Stimulated activated naive CD8-positive, alpha-beta T cell treated with anti-CD3 and anti-CD28 coated beads, Interleukin-15, Interleukin-2, amounts not matched to agents 100 U/mL and 50 U/mL, for 24 hours (primary cell): ENCODE results near the gene GPR35.

ENCODE experiments used
- ATAC-seq: fragments of 150-1000 bp; cut with Tn5 transposase; one replicate; pipeline ENCODE4 v1.10.0; 2021
- DNase-seq: peaks from one replicate; pipeline ENCODE4 v3.0.0; 2021

The GPR35 gene

DNA sequence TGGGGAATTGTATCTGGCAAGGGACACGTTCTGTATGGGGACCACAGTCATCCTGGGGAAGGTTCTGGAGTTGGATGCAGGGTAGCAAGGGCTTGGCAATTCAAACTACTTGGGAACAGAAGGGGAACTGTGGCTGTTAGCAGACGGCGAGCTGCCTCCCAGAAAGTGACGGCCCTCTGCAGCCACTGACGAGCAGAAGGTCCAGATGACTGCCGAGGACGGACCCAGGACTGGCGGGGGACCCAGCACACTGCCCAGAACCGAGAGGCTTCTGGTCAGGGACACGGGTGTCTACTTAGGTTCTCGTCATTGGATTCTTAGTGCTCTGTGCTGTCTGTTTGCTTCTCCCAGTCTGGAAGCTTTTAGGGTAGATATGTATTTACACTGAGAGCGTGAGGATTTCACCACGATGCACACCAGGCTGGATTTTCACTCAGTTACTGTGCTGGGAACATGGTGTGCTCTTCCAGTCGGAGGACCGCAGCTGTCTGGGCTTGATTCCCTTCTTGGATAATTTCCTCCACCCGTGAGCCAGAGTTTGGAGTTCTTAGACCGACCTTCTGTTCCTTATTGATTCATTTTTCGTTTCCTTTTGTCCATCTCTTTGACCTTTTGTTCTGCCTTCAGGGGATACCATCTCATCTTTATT lies 13.4 kb downstream of the GPR35 start:
- ATAC-seq: no peak

DNA sequence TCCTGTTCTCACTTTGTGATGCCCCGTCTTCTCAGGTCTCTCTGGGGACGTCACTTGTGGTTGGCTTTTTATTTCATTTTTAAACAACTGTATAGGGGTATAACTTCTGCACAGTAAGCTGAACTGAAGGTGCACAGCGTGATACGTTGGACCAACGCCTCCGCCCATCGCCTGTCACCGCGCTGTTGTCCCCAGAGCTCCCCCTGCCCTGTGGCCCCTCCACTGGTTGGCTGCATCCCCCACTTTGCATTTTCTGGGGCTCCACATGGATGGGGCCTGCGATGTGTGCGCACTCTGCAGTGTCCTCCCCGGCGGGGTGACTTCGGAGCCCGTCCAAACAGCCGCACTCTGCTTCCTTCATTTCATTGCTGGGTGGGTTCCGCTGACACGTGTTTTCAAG lies 14.3 kb downstream of the GPR35 start:
- DNase-seq (no peak), ATAC-seq (no peak)

More for the DNA sequence above, 13.4 kb downstream of the GPR35 start:
- no peak for DNase-seq

DNA sequence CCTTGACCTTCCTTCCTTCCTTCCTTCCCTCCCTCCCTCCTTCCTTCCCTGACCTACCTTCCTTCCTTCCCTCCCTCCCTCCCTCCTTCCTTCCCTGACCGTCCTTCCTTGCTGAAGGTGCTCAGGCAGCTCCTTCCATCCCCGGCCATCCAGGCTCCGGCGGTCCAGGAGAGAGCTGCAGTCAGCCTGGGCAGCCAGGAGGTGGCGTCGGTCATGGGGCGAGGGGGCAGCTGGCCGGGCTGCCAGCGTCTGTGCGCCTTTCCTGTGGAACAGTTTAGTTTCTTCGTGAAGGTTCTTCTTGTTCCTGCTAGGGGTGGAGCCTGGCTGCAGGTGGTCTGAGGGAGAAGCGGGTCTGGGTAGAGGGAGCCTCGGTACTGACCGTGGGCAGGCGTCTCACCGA lies 15.7 kb downstream of the GPR35 start:
- no peak for ATAC-seq

DNA sequence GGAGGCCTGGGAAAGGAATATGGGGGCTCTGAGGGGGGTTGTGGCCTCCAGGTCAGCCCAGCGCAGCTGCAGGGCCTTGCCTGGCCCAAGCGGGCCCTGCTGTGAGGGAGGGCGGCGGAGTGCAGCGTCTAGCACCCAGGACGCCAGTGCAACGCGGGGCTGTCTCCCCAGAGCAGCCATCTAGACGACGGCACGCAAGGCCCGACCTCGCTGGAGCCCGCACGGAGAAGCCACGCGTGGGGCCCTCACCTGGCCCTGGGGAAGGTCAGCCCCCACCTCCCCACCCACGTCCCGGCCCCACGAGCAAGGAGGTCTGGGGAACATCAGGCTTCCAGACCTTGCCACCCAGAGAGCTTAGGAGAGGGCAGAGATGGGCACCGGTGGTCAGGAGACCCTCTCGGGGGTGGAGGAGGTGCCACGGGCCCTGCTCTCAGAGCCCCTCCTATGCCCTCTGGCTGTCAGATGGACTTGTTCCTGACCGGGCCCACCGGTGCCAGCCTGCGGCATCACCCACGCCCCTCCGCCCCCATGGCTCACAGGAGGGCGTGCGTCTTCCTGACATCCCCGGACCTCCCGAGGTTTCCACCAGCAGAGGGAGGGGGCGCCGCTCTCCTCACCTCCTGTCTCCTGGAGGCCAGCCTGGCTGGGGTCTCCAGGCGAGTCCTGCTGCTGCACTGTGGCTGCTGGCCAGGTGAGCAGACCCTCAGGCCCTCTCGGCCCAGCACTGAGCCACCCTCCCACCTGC lies 17.0 kb downstream of the GPR35 start:
- peak; percentile 11 for ATAC-seq
- DNase-seq: no peak

More for the DNA sequence above, 15.7 kb downstream of the GPR35 start:
- peak; percentile 56 for DNase-seq

DNA sequence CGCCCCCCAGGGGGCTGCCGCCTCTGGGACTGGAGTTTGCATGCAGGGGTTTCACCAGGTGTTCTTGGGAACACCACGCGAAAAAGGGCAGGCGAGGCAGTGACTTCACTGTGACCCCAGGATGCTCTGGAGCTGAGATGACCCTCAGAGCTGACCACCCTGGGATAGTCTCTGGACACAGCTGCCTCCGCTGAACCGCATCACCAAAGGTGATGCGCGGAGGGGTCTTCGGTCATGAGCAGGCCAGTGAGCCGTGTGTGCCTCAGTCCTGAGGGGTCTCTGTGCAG lies 17.5 kb downstream of the GPR35 start:
- DNase-seq (no peak), ATAC-seq (no peak)

DNA sequence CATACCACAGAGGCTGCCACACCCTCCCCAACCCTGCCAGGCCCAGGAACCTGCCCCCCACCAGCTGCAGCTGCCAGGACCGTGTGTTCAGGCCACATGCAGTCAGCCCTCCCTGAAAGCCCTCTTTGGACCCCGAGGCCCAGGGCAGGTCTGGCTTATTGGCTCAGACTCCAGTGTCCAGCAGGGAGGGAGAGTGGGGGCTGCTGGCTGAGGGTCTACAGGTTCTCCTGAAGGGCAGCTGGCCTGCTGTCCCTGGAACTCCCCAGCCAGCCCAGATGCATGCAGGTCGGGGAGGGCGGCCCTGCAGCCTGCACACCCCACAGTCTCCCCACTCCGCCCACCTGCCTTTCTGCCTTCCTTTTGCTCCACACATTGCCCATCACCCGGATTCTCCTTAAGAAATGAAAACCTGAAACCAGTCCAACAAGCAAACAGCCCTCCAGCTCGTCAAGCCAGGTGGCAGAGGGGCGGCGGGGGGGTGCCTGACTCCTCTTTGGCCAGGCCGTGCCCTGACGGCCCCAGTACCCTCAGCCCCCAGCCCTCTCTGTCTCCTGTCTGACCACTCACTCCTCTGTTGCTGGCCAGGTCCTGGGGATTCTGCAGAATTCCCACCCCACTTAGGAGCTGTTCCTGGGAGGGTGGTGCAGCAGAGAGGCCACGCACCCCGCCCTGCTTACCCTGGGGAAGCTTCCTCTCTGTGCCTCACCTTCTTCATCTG lies 18.0 kb downstream of the GPR35 start:
- ATAC-seq (no peak), DNase-seq (no peak)

DNA sequence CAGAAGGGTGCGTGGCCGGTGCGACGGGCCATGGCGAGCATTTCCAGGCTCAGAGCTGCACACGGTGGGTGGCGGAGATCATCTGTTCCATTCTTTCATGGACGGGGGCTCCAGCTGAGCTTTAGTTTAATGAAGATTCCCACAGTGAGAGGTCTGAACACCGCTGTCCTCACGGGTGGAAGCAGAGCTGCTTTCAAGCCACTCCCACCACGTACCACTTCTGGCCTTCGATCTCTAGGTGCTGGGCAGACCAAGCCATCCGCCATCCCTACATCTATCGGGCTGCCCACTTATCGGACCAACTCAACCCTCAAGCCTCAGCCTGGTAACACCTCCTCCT lies 18.5 kb downstream of the GPR35 start:
- DNase-seq: no peak
- ATAC-seq: no peak

DNA sequence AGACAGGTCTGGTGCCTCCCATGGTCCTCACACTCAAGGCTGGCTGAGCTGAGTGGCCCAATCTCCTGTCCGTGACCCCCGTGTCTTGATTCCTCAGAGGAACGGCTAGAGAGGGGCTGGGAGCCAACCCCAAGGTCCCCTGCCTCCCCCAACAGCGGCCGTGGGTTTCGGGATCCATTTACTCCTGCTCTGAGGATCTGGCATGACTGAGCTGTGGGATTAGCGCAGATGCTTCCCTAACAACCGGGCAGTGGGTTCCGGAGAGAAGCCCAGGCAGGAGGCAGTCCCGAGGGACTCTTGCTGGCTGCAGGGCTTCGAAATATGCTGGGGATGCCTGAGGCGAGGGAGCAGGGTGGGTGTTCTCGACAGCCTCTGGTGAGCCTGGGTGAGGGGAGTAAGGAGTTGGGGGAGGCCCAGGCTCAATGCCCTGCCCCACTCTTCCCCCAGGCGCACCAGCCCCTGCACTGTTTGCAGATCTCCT lies 18.9 kb downstream of the GPR35 start:
- no peak for DNase-seq
- ATAC-seq: no peak

DNA sequence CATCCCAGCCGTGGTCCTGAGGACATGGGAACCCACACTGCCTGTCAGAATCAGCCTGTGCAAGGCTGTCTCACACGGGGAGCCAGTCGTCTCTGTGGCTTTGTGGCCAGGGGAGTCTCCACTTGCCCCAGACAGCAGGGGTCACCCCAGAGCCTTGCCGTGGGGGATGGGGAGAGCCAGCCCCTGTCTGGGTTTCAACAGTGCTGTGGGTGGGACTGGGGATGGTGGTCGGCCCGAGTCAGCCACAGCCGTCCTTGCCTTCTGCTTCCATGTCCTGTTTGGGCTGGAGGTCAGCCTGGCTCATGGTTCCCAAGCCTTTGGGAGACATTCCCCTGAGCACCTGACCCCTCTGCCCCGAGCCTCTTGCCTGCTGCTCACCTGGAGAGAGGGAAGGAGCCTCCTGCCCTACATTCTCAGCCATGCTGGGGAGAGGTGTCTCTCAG lies 19.6 kb downstream of the GPR35 start:
- no peak for DNase-seq
- no peak for ATAC-seq

DNA sequence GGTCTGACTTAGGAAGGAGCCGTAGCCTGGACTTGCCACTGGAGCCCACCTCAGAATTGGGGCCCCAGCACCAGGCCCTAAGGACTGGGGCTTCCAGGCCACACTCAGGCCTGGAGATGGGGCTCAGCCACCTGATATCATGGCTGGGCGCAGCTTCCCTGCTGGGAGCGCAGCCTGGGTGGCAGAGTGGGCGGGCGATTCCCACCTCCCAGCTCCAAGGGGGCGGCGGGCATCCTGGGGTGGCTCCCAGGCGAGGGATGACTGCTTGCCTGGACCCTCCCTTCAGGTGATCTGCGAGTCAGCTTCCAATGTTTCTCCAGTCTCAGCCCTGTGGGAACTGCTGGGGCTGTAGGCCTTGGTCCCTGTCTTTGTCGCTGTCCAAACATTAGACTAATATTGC lies 20.1 kb downstream of the GPR35 start:
- DNase-seq (no peak), ATAC-seq (no peak)

DNA sequence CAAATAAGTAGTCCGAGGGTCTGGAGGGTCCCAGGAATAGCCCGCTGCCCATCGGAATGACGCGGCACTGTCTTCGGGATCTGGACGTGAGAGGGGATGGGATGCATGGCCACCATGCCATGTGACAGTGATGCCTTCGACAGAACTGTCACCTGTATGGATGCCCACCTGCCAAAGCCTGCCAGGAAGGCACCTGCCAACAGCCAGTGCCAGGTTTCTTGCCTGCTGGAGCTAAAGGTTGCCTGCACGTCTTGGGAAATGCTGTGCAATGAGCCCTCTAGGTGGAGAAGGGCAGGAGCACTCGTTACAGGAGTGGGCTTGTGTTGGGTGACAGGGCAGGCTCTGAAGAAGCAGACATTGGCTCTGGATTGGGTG lies 20.5 kb downstream of the GPR35 start:
- no peak for DNase-seq

DNA sequence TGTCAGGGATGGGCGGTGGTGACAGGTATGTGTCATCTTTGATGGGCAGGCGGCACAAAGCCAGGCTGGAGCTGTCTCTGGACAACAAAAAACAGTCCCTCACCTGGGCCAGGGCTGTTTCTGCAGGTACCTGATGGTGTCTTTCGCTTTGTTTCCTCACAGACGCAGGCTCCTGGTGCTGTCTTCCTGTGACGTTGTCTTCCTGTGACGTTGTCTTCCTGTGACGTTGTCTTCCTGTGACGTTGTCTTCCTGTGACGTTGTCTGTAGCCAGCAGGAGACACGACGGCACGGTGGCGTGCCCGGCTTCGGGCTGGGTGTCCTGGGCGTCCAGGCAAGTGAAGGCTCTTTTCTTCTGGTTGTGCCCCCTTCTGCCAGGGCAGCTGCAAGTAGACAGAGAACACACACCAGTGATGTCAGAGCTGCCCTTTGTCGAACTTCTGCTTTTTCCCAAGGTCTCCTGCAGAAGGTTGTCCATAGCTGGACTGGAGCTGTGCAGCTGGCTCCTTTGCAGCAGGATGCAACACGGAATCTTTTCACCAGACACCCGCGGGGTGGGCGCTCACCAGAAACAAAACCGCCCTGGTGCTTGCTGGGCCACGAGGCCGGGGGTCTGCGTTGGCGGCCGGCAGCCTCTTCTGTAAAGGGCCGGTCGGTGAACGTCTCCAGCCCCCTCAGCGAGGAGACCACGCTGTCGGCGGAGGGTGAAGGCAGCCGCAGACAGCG lies 21.1 kb downstream of the GPR35 start:
- DNase-seq (no peak), ATAC-seq (no peak)

More for the DNA sequence above, 20.5 kb downstream of the GPR35 start:
- no peak for ATAC-seq

DNA sequence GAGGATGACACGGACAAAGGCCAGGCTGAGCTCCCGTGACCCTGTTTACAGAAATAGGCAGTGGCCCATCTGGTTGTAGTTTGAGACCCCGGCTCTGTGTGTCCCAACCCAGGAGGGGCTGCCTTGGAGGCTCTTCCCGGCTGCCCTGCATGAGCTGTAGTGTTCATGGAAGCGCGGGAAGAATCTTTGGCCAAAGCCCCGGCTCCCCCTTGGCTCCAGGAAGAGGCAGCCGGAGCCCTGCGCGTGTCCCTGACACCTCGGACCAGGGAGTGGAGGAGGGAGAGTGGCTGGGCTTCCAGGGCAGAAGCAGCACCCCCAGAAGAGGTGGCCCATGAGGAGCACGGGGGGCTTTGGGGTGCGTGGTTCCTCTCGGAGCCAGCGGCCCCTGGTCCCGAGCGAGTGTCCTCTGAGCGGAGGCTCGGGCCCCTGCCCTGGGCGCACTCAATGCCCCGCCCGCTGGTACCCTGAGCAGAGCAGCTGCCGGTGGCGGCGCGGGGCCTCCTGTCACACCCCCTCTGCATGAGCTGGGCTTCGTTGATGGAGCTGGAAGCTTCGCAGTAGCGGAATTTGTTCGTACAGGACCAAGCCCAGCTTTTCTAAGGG lies 21.7 kb downstream of the GPR35 start:
- ATAC-seq (no peak), DNase-seq (no peak)

DNA sequence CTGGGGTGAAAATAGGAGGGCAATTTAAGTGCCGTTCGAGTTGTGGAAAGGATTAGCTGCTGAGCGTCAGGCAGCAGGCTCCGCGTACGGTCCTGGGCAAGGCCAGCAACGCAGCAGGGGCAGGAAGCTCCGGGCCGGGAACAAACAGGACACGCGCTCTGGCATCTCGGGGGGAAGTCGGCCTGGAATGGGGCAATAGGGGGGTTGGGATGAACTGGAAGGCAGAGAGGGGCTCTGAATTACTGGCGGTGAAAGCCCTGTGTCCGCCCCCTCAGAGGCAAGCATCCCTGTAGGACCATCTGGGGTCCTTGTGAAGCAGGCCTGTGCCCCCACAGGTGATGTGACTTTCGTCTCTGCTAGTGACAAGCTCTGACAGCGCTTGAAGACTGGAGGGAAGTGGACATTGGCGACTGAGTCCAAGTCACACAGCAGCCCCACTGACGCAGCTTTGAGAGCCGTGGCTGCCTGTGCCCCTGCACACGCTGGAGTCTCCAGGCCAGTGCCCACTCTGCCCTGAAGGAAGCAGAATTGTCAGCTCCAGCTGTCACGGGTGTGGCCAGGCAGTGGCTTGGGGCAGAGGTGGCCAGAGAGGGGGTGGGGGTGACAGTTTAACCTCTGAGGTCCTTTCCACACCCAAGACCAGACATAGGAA lies 22.3 kb downstream of the GPR35 start:
- ATAC-seq (no peak), DNase-seq (no peak)

DNA sequence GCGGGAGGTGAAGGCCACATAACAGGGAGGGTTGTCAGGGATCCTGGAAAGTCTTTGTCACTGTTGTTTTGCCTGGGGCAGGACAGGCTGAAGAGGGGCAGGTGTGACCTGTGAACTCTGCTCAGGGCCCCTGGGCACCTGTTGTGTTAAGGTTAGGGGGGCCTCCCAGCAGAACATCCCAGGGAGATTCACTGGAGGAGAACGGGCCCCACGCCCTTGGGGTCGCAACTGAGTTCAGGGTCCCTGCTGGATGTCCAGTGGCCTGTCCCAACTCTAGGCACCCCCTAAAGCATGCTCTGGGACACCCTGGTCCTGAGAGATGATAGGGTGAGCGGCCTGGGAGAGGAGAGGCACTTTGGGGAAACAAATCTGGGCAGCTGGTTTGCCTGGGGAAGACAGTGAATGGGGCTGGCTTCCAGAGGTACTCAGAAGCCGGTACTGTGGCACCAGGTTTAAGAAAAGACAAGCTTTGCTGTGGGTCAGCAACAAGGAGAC lies 22.9 kb downstream of the GPR35 start:
- DNase-seq (no peak), ATAC-seq (no peak)

DNA sequence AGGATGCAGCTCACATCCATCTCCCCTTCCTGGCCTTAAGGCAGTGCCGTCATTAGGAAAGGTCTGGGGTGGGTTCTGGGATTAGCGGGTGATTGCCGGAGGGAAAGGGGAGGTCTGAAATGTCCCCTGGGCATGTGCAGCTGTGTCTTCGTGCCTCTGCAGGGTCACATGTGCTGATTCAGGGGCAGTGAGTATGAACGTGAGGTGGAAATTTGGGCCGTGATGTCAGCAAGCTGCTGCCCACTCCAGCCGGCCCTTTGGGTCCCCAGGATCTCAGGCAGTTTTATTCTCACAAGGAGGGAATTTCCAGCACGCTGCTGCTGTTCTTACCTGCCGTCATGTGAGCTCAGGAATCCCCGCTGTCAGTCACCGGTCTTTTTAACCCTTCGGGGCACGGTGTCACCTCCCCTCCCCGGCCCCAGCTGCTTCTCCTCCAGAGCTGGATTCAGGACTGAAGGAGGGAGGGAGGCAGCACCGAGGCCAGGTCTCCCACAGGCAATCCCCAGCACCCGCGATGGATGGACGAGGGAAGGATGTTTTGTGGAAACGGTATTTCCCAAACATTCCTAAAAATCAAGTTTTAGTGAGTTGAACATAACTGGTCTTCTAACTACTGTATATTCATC lies 23.5 kb downstream of the GPR35 start:
- DNase-seq (no peak), ATAC-seq (no peak)

DNA sequence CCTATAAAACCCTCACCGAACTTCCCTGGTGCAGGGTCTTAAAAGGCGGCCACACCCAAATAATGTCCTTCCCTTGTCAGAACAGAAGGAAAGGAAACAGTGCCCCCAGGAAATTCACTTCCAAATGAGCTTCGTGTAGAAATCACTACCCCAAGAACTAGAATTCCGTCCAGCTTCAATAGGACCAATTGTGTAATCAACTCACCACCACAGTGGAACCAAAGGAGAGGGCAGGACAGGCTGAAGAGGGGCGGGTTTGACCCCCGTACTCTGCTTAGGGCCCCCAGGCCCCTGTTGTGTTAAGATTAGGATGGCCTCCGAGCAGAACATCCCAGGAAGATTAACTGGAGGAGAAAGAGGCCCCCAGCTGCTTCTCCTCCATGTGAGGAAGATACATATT lies 24.1 kb downstream of the GPR35 start:
- ATAC-seq: no peak
- DNase-seq: no peak

DNA sequence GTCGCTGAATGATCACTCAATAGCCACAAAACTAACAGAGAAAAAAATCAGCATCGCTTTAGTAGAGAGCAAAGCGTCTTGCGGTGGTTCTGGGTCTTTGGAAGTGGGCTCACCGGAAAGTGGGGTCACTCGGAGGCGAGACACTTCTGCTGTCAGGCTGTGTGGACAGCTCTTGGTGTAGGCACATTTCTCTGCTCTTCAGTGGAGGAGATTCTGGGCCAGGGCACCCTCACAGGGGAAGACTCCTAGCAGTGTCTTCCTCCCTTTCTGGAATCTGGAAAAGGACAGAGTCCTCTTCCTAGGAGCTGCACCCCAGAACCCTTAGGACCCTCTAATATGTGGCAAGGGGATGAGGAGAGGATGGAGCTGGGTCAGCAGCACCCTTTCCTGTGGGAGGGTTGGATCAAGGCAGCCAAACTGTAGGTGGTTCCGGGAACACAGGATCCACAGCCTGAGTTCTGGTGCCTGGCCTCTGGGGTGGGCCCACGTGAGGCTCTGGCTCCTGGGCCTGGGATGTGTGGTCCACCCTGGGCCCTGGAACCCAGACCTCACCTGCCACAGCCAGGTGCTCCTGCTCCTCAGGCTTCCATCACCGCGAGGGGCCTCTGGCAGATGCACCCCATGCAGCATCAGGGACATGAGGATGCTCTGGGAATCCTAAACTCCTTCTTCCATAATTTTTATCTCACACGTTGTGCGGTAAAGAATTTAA lies 25.1 kb downstream of the GPR35 start:
- ATAC-seq: no peak

DNA sequence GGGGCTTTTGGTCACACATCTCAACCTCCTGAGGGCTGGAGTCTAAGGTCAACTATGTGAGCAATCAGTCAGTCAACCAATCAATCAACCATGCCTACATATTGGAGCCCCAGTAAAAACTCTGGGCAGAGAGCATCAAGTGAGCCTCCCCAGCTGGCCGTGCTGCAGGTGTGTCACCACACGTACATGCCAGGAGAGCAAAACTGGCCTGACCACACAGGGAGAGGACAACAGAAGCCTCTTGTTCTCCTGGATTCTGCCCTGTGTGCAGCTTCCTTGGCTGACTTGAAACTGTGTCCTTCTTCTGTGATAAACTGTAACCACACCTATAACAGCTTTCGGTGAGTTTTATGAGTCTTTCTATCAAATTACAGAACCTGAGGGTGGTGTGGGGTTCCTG lies 25.9 kb downstream of the GPR35 start:
- DNase-seq (no peak), ATAC-seq (no peak)

More for the DNA sequence above, 25.1 kb downstream of the GPR35 start:
- DNase-seq: no peak
